T-cell (primary cell): ENCODE measurements around the gene LSP1. TPM values are rescaled to one million over a fixed set of nuclear protein-coding genes. Genes with fewer than 3 reads are reported as not detected.
A peak's percentile ranks its signal among the peaks of the same experiment; 100 is the strongest.

Experiments
- ATAC-seq, 4 experiments: fragments of 200-7000 bp in 3 of 4; fragments of 150-1000 bp in 1 of 4; cut with Tn5 transposase; replicated peaks in 1 of 4; 1 replicate in 3 of 4; 2 replicates in 1 of 4; pipeline ENCODE4 v1.10.0; 2021; ENCODE audit warnings: moderate library complexity in 3 of 4, mild to moderate bottlenecking in 2 of 4, moderate number of reproducible peaks in 1 of 4
- CTCF ChIA-PET, 2 donors: fragments of 300-600 bp; sonication (Branson Sonifier 250); formaldehyde crosslinking; loops; one replicate each; lab custom pipeline; 2022; ENCODE audit warnings: antibody characterized with exemption in 2 of 2; lab: Charles Lee
- POLR2A ChIA-PET, 2 donors: fragments of 300-600 bp; sonication (Branson Sonifier 250); formaldehyde crosslinking; loops; one replicate each; lab custom pipeline; 2022; ENCODE audit warnings: antibody characterized with exemption in 2 of 2; lab: Charles Lee
- DNase-seq, 35 experiments: peaks; one replicate each; pipeline versions ENCODE4 v3.0.0 to v3.0.0-alpha.2; 2013 to 2023
- H3K27ac ChIP-seq: one replicate; pipeline ENCODE4 v1.5.1; 2013; ENCODE audit warnings: low read length
- H3K27me3 ChIP-seq, 2 experiments: replicated peaks in 1 of 2; 1 replicate in 1 of 2; 2 replicates in 1 of 2; pipeline versions ENCODE4 v1.6.1 to v1.7.0; 2013; ENCODE audit warnings: low read length in 1 of 2, mixed read lengths in 1 of 2; ENCODE audit not compliant: control insufficient read depth in 2 of 2, insufficient read depth in 2 of 2; ENCODE audit errors: extremely low read depth in 1 of 2
- H3K36me3 ChIP-seq, 2 donors: 1 replicate in 1 of 2; 2 replicates in 1 of 2; pipeline versions ENCODE4 v1.6.1 to v1.7.0; 2013; ENCODE audit warnings: low read length in 1 of 2; ENCODE audit not compliant: control insufficient read depth in 2 of 2, insufficient read depth in 1 of 2; ENCODE audit errors: extremely low read depth in 1 of 2
- H3K4me1 ChIP-seq, 2 experiments: 1 replicate in 1 of 2; 2 replicates in 1 of 2; pipeline versions ENCODE4 v1.6.1 to v1.7.0; 2013; ENCODE audit warnings: low read length in 2 of 2, mixed read lengths in 1 of 2; ENCODE audit not compliant: insufficient read depth in 2 of 2, control insufficient read depth in 1 of 2; ENCODE audit errors: extremely low read depth in 1 of 2
- H3K4me3 ChIP-seq, 2 donors: 1 replicate in 1 of 2; 2 replicates in 1 of 2; pipeline versions ENCODE4 v1.5.1 to v1.7.0; 2013; ENCODE audit warnings: mild to moderate bottlenecking in 2 of 2, low read length in 1 of 2, moderate library complexity in 1 of 2; ENCODE audit not compliant: control insufficient read depth in 1 of 2; ENCODE audit errors: extremely low read depth in 1 of 2
- H3K9me3 ChIP-seq: 2 replicates; pipeline ENCODE4 v1.7.0; 2013
- H3K27ac Mint-ChIP-seq, 2 donors: one replicate each; pipeline ENCODE4 v1.8.0; 2020 to 2021; ENCODE audit warnings: mild to moderate bottlenecking in 2 of 2, mixed read lengths in 2 of 2
- H3K27me3 Mint-ChIP-seq, 2 donors: one replicate each; pipeline ENCODE4 v1.8.0; 2021 to 2022; ENCODE audit warnings: mixed read lengths in 2 of 2
- H3K36me3 Mint-ChIP-seq: one replicate; pipeline ENCODE4 v1.8.0; 2021; ENCODE audit warnings: mixed read lengths
- H3K4me1 Mint-ChIP-seq, 3 donors: one replicate each; pipeline ENCODE4 v1.8.0; 2020 to 2022; ENCODE audit warnings: mixed read lengths in 3 of 3, mild to moderate bottlenecking in 1 of 3
- H3K4me3 Mint-ChIP-seq, 3 donors: one replicate each; pipeline ENCODE4 v1.8.0; 2020 to 2022; ENCODE audit warnings: mild to moderate bottlenecking in 3 of 3, mixed read lengths in 3 of 3, moderate library complexity in 3 of 3
- H3K9me3 Mint-ChIP-seq, 3 donors: one replicate each; pipeline ENCODE4 v1.8.0; 2020 to 2022; ENCODE audit warnings: mixed read lengths in 3 of 3
- WGBS: methylation state at CpG from one replicate; pipeline ENCODE4 v1.1.5; 2013; ENCODE audit warnings: missing lambda C conversion rate; ENCODE audit not compliant: insufficient coverage; 5-methylcytosine and 5-hydroxymethylcytosine counted together
- total RNA-seq, 35 experiments: library from RNA in 6 of 35; stranded (reverse) in 6 of 35; fragments of 120-200 nt in 1 of 35; gene quantifications; one replicate each; pipeline versions ENCODE4 v1.2.1 to v1.2.4 and lab custom pipeline; 2013 to 2026

LSP1 gene
- total RNA-seq, 5 donors from 2014 or later (not counting 1 experiment from before 2014, with no cell fraction given) = 286 to 514 (median 375) TPM

- ChIA-PET CTCF (no interaction called here), POLR2A (no interaction called here)
- Histone ChIP-seq H3K4me1 (peaks cover 36 to 77% of the 10 kb centered on the region in 2 experiments), H3K27ac (no peak overlapping the region), H3K27me3 (no peaks in the 10 kb centered on the region), H3K9me3 (no peaks in the 10 kb centered on the region), H3K36me3 (no peaks in the 10 kb centered on the region), H3K4me3 (no peak overlapping the region)
- Mint-ChIP-seq H3K9me3 (no peaks in the 10 kb centered on the region), H3K4me1 (peaks cover 50 to 55% (median 53%) of the 10 kb centered on the region in 3 donors), H3K27me3 (no peaks in the 10 kb centered on the region), H3K27ac (peak overlapping the region; percentile 41 to 90), H3K4me3 (peak overlapping the region in 2 of 3 donors; percentile 25 to 79), H3K36me3 (no peaks in the 10 kb centered on the region)
- DNase-seq (no peak), ATAC-seq (no peak)
- 98% methylated on average over 5 of the region's 11 CpGs for WGBS
Observed at GRCh38 chr11:1843098-1843473, 9.8 kb upstream of the LSP1 start.

- H3K4me3 ChIP-seq = peak overlapping the region; percentile 6 to 22
- POLR2A ChIA-PET = no interaction called here
- Mint-ChIP-seq H3K9me3 (no peaks in the 10 kb centered on the region), H3K27ac (peak overlapping the region; percentile 61 to 90), H3K4me1 (peaks cover 55 to 62% (median 60%) of the 10 kb centered on the region in 3 donors), H3K36me3 (no peaks in the 10 kb centered on the region), H3K27me3 (no peaks in the 10 kb centered on the region), H3K4me3 (peak overlapping the region; percentile 72 to 79 (median 76))
- CTCF ChIA-PET = no interaction called here
- H3K36me3 ChIP-seq = no peaks in the 10 kb centered on the region
- H3K27ac ChIP-seq = peak overlapping the region; percentile 58
- DNase-seq = no peak
- no peaks in the 10 kb centered on the region for H3K27me3 ChIP-seq
- H3K4me1 ChIP-seq = peaks cover 38 to 79% of the 10 kb centered on the region in 2 experiments
- no peaks in the 10 kb centered on the region for H3K9me3 ChIP-seq
- no peak for ATAC-seq
- WGBS = 89% methylated on average over 7 of the region's 8 CpGs
Observed at GRCh38 chr11:1843796-1844195, 9.1 kb upstream of the LSP1 start.

DNA sequence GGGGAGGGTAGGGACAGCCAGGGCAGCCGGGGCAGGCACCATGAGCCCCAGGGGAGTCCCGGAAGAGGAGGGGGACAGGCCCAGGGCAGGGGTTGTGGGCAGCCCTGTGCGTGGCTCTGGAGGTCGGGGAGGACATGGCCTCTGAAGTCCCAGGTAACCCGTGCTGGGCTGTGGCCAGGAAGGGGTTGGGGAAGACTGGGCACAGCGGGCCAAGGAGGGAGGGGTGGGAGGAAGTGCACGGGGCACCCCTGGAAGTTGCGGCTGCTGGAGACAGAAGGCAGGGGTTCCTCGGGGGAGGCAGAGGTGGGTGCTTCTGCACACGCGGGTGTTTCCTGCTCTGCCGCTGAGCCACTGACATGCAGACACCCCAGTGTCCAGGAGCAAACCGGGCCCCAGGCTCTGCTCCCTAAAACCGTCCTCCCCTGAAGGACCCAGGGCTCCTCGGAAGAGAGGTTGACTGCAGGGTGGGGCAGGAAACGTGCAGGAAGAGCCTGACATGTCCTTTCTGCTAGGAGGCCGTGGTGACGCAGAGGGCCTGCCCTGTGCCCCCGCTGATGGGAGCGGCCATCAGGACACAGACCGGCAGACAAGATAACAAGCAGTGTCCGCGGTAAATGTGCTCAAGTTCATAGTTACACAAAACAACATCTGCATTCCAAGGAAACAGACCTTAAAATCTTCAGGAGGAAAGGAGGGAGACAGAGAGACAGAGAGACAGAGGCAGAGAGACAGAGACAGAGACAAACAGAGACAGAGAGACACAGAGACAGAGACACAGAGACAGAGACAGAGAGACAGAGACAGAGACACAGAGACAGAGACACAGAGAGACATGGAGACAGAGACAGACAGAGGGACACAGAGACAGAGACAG lies 8.4 kb upstream of the LSP1 start:
- peaks cover 39 to 82% of the 10 kb centered on the region in 2 experiments for H3K4me1 ChIP-seq
- peak overlapping the region; percentile 58 for H3K27ac ChIP-seq
- ChIA-PET POLR2A (no interaction called here), CTCF (no interaction called here)
- H3K27me3 Mint-ChIP-seq = no peaks in the 10 kb centered on the region
- H3K9me3 Mint-ChIP-seq = no peaks in the 10 kb centered on the region
- H3K4me3 Mint-ChIP-seq = peak overlapping the region; percentile 72 to 79 (median 76)
- peak overlapping the region; percentile 90 to 93 for H3K27ac Mint-ChIP-seq
- no peaks in the 10 kb centered on the region for H3K36me3 Mint-ChIP-seq
- ATAC-seq (peak; percentile 66 to 75 (median 68)), DNase-seq (peak in 24 of 35 experiments; percentile 15 to 65 (median 39))
- WGBS = 3% methylated on average over 16 of the region's 23 CpGs
- no peaks in the 10 kb centered on the region for H3K36me3 ChIP-seq
- H3K9me3 ChIP-seq = no peaks in the 10 kb centered on the region
- peaks cover 61 to 69% (median 66%) of the 10 kb centered on the region in 3 donors for H3K4me1 Mint-ChIP-seq
- no peaks in the 10 kb centered on the region for H3K27me3 ChIP-seq
- H3K4me3 ChIP-seq = peak overlapping the region; percentile 22 to 35

DNA sequence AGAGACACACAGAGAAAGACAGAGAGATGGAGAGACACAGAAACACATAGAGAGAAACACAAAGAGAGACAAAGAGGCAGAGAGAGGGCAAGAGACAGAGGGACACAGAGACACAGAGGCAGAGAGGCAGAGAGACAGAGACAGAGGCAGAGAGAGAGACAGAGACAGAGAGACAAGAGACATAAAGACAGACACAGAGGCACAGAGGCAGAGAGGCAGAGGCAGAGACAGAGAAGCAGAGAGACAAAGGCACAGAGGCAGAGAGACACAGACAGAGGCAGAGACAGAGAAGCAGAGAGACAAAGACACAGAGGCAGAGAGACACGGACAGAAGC lies 7.8 kb upstream of the LSP1 start:
- no peaks in the 10 kb centered on the region for H3K9me3 ChIP-seq
- peaks cover 44 to 82% of the 10 kb centered on the region in 2 experiments for H3K4me1 ChIP-seq
- H3K27me3 Mint-ChIP-seq = no peaks in the 10 kb centered on the region
- H3K4me1 Mint-ChIP-seq = peaks cover 64 to 69% (median 67%) of the 10 kb centered on the region in 3 donors
- H3K27me3 ChIP-seq = no peaks in the 10 kb centered on the region
- ChIA-PET POLR2A (no interaction called here), CTCF (no interaction called here)
- H3K36me3 Mint-ChIP-seq = no peaks in the 10 kb centered on the region
- peak overlapping the region; percentile 90 to 93 for H3K27ac Mint-ChIP-seq
- no CpG with 5 or more reads among the region's 1 CpG for WGBS
- peak overlapping the region in 1 of 2 donors; percentile 38 for H3K4me3 ChIP-seq
- no peaks in the 10 kb centered on the region for H3K36me3 ChIP-seq
- DNase-seq (no peak), ATAC-seq (peak in 2 of 4 experiments; percentile 6 to 19)
- no peaks in the 10 kb centered on the region for H3K9me3 Mint-ChIP-seq
- H3K27ac ChIP-seq = peak overlapping the region; percentile 58
- peak overlapping the region; percentile 72 to 79 (median 76) for H3K4me3 Mint-ChIP-seq

GRCh38 chr11:1845561-1846452 lies 7.1 kb upstream of the LSP1 start:
- ChIA-PET CTCF (no interaction called here), POLR2A (no interaction called here)
- H3K27ac Mint-ChIP-seq = peak overlapping the region; percentile 90 to 93
- no peaks in the 10 kb centered on the region for H3K36me3 Mint-ChIP-seq
- peak; percentile 33 to 67 (median 46) for ATAC-seq
- H3K4me1 Mint-ChIP-seq = peaks cover 71 to 76% (median 73%) of the 10 kb centered on the region in 3 donors
- peak in 16 of 35 experiments; percentile 19 to 62 (median 33) for DNase-seq
- peak overlapping the region; percentile 72 to 79 (median 76) for H3K4me3 Mint-ChIP-seq
- 78% methylated on average over 13 of the region's 21 CpGs for WGBS
- peaks cover 50 to 84% of the 10 kb centered on the region in 2 experiments for H3K4me1 ChIP-seq
- peak overlapping the region in 1 of 2 donors; percentile 38 for H3K4me3 ChIP-seq
- H3K27me3 ChIP-seq = no peaks in the 10 kb centered on the region
- no peaks in the 10 kb centered on the region for H3K9me3 ChIP-seq
- no peaks in the 10 kb centered on the region for H3K27me3 Mint-ChIP-seq
- no peaks in the 10 kb centered on the region for H3K36me3 ChIP-seq
- H3K9me3 Mint-ChIP-seq = no peaks in the 10 kb centered on the region
- H3K27ac ChIP-seq = peak overlapping the region; percentile 58

DNA sequence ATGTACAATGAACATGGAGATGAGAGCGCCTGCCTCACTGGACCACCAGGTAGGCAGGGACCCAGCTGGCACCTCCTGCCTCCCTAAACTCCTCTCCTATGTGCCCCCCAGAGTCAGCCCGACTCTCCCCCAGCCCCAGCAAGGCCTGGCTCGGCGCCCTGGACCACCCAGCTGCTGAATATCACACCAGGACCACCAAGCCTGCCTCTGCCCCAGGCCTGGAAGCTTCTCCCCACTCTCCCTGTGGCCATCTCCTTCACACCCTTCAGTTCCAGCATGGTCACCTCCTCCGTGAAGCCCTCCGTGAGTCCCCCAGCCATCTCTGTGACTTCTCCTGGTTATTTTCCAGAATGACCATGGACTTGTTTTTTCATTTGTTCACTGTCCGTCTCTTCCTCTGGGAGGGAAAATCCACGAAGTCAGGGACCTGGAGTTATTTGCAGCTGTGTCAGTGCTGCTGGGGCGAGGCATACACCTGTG lies 6.4 kb upstream of the LSP1 start:
- Mint-ChIP-seq H3K27me3 (no peaks in the 10 kb centered on the region), H3K4me3 (peak overlapping the region in 1 of 3 donors; percentile 79), H3K9me3 (no peaks in the 10 kb centered on the region), H3K27ac (peak overlapping the region; percentile 55 to 74), H3K4me1 (peaks cover 78 to 81% (median 79%) of the 10 kb centered on the region in 3 donors), H3K36me3 (no peaks in the 10 kb centered on the region)
- ChIA-PET POLR2A (no interaction called here), CTCF (interaction anchor here in 1 of 2 donors (0.8 kb wide), 1 partner anchor 13 kb away, joined by 4 read pairs; no protein-coding TSS in a partner anchor)
- DNase-seq (no peak), ATAC-seq (no peak)
- WGBS = 96% methylated on average over 9 of the region's 9 CpGs
- H3K27me3 ChIP-seq = no peaks in the 10 kb centered on the region
- H3K36me3 ChIP-seq = no peaks in the 10 kb centered on the region
- peaks cover 53 to 91% of the 10 kb centered on the region in 2 experiments for H3K4me1 ChIP-seq
- no peak overlapping the region for H3K27ac ChIP-seq
- H3K4me3 ChIP-seq = no peak overlapping the region
- no peaks in the 10 kb centered on the region for H3K9me3 ChIP-seq
